Astrocyte (in vitro differentiated cells and primary cell): Measurements from ENCODE around the gene ADCY5. TPM values are rescaled to one million over a fixed set of nuclear protein-coding genes. Genes with fewer than 3 reads are reported as not detected.

Experiments
- DNase-seq: peaks from one replicate; pipeline ENCODE4 v3.0.0-alpha.2; 2010; ENCODE audit warnings: low read depth
- FAIRE-seq: peaks from 2 replicates; lab custom pipeline; 2011; peaks lifted over from hg19 to GRCh38; lab: Jason Lieb, UNC
- H2AFZ ChIP-seq: 2 replicates; pipeline ENCODE4 v1.6.0; 2012; ENCODE audit warnings: low read depth, low read length, inconsistent platforms
- H3K27ac ChIP-seq: 2 replicates; pipeline ENCODE4 v1.5.1; 2011; ENCODE audit warnings: low read depth, low read length, inconsistent platforms
- H3K27me3 ChIP-seq: 2 replicates; pipeline ENCODE4 v1.6.0; 2011; ENCODE audit warnings: low read length, inconsistent platforms; ENCODE audit not compliant: insufficient read depth
- H3K36me3 ChIP-seq: 2 replicates; pipeline ENCODE4 v1.5.1; 2011; ENCODE audit warnings: low read length, inconsistent platforms; ENCODE audit not compliant: insufficient read depth
- H3K4me1 ChIP-seq: 2 replicates; pipeline ENCODE4 v1.5.1; 2011; ENCODE audit warnings: low read length, inconsistent platforms; ENCODE audit not compliant: insufficient read depth
- H3K4me2 ChIP-seq: 2 replicates; pipeline ENCODE4 v1.6.0; 2012; ENCODE audit warnings: low read length, inconsistent platforms
- H3K4me3 ChIP-seq: 2 replicates; pipeline ENCODE4 v1.5.1; 2011; ENCODE audit warnings: low read depth, mild to moderate bottlenecking, low read length, inconsistent platforms; ENCODE audit not compliant: insufficient read depth
- H3K79me2 ChIP-seq: 2 replicates; pipeline ENCODE4 v1.6.0; 2012; ENCODE audit warnings: mild to moderate bottlenecking, low read length, inconsistent platforms; ENCODE audit not compliant: insufficient read depth
- H3K9ac ChIP-seq: 2 replicates; pipeline ENCODE4 v1.6.0; 2012; ENCODE audit warnings: mild to moderate bottlenecking, low read length, inconsistent platforms
- H3K9me3 ChIP-seq: 2 replicates; pipeline ENCODE4 v1.5.1; 2012; ENCODE audit warnings: low read depth, mild to moderate bottlenecking, low read length, inconsistent platforms; ENCODE audit not compliant: insufficient read depth
- H4K20me1 ChIP-seq: 2 replicates; pipeline ENCODE4 v1.6.0; 2012; ENCODE audit warnings: low read length, inconsistent platforms; ENCODE audit not compliant: insufficient read depth
- H3K27ac Mint-ChIP-seq: one replicate; pipeline ENCODE4 v1.8.0; 2021; ENCODE audit warnings: mild to moderate bottlenecking, mixed read lengths; ENCODE audit not compliant: unreplicated experiment
- H3K27me3 Mint-ChIP-seq: one replicate; pipeline ENCODE4 v1.8.0; 2021; ENCODE audit warnings: low read depth, mixed read lengths; ENCODE audit not compliant: unreplicated experiment
- H3K36me3 Mint-ChIP-seq: one replicate; pipeline ENCODE4 v1.8.0; 2021; ENCODE audit warnings: low read depth, mixed read lengths; ENCODE audit not compliant: unreplicated experiment
- H3K4me1 Mint-ChIP-seq: one replicate; pipeline ENCODE4 v1.8.0; 2021; ENCODE audit warnings: low read depth, mixed read lengths; ENCODE audit not compliant: unreplicated experiment
- H3K4me3 Mint-ChIP-seq: one replicate; pipeline ENCODE4 v1.8.0; 2021; ENCODE audit warnings: mild to moderate bottlenecking, moderate library complexity, mixed read lengths; ENCODE audit not compliant: unreplicated experiment
- H3K9me3 Mint-ChIP-seq: one replicate; pipeline ENCODE4 v1.8.0; 2021; ENCODE audit warnings: mild to moderate bottlenecking, mixed read lengths; ENCODE audit not compliant: unreplicated experiment
- CTCF ChIP-seq: IDR thresholded peaks from 2 replicates; pipeline ENCODE4 v1.5.1; 2011; ENCODE audit warnings: low read depth, mild to moderate bottlenecking, inconsistent platforms, low read length, moderate library complexity; ENCODE audit not compliant: insufficient read depth
- EZH2 ChIP-seq: IDR thresholded peaks from 2 replicates; pipeline ENCODE4 v1.6.1; 2012; ENCODE audit warnings: mild to moderate bottlenecking, low read length, inconsistent platforms; ENCODE audit not compliant: insufficient read depth
- total RNA-seq: library from RNA; stranded (reverse); gene quantifications from 2 replicates; pipeline ENCODE4 v1.2.1, GENCODE V29; 2021

ADCY5 gene
- total RNA-seq, 1 donor from 2014 or later: 1.2 TPM

- no peak overlapping the region for H2AFZ ChIP-seq
- no peak overlapping the region for H3K4me3 ChIP-seq
- H3K36me3 ChIP-seq: no peaks in the 10 kb centered on the region
- TF ChIP-seq EZH2 (no peak), CTCF (no peak)
- DNase-seq: no peak
- no peaks in the 10 kb centered on the region for H4K20me1 ChIP-seq
- H3K4me1 ChIP-seq: no peaks in the 10 kb centered on the region
- H3K9ac ChIP-seq: no peak overlapping the region
- H3K9me3 ChIP-seq: no peaks in the 10 kb centered on the region
- H3K27ac ChIP-seq: no peak overlapping the region
- peaks cover 40% of the 10 kb centered on the region for H3K27me3 ChIP-seq
- Mint-ChIP-seq H3K9me3 (no peaks in the 10 kb centered on the region), H3K36me3 (no peaks in the 10 kb centered on the region), H3K27me3 (peaks cover 67% of the 10 kb centered on the region), H3K27ac (no peak overlapping the region), H3K4me3 (no peak overlapping the region), H3K4me1 (no peaks in the 10 kb centered on the region)
- no peaks in the 10 kb centered on the region for H3K79me2 ChIP-seq
- no peak overlapping the region for H3K4me2 ChIP-seq
- FAIRE-seq: no peak
These were observed 9.4 kb upstream of the ADCY5 start for GRCh38 chr3:123458255-123458654.

GRCh38 chr3:123457841-123458240 lies 9.0 kb upstream of the ADCY5 start:
- H3K4me3 Mint-ChIP-seq: no peak overlapping the region
- TF ChIP-seq CTCF: no peak
- TF ChIP-seq EZH2: no peak
- H3K27me3 Mint-ChIP-seq: peaks cover 67% of the 10 kb centered on the region
- Histone ChIP-seq H3K27ac (no peak overlapping the region), H3K27me3 (peaks cover 41% of the 10 kb centered on the region), H3K9ac (no peak overlapping the region), H3K9me3 (no peaks in the 10 kb centered on the region), H3K36me3 (no peaks in the 10 kb centered on the region), H2AFZ (no peak overlapping the region), H4K20me1 (no peaks in the 10 kb centered on the region), H3K4me3 (no peak overlapping the region), H3K4me1 (no peaks in the 10 kb centered on the region), H3K79me2 (no peaks in the 10 kb centered on the region), H3K4me2 (no peak overlapping the region)
- H3K27ac Mint-ChIP-seq: no peak overlapping the region
- FAIRE-seq (no peak), DNase-seq (no peak)
- no peaks in the 10 kb centered on the region for H3K9me3 Mint-ChIP-seq
- no peaks in the 10 kb centered on the region for H3K4me1 Mint-ChIP-seq
- no peaks in the 10 kb centered on the region for H3K36me3 Mint-ChIP-seq

- Histone ChIP-seq H3K79me2 (no peaks in the 10 kb centered on the region), H2AFZ (no peak overlapping the region), H3K4me2 (no peak overlapping the region), H3K36me3 (no peaks in the 10 kb centered on the region), H3K9me3 (no peaks in the 10 kb centered on the region), H4K20me1 (no peaks in the 10 kb centered on the region), H3K27me3 (peaks cover 26% of the 10 kb centered on the region), H3K4me1 (no peaks in the 10 kb centered on the region), H3K9ac (no peak overlapping the region), H3K4me3 (no peak overlapping the region), H3K27ac (no peak overlapping the region)
- no peaks in the 10 kb centered on the region for H3K36me3 Mint-ChIP-seq
- no peak overlapping the region for H3K27ac Mint-ChIP-seq
- no peak overlapping the region for H3K4me3 Mint-ChIP-seq
- DNase-seq (no peak), FAIRE-seq (no peak)
- H3K9me3 Mint-ChIP-seq: no peaks in the 10 kb centered on the region
- H3K4me1 Mint-ChIP-seq: no peaks in the 10 kb centered on the region
- H3K27me3 Mint-ChIP-seq: peaks cover 63% of the 10 kb centered on the region
- TF ChIP-seq CTCF (no peak), EZH2 (no peak)
These were observed 4.8 kb upstream of the ADCY5 start for GRCh38 chr3:123453675-123454074.
